SK-N-SH treated with all-trans-retinoic acid at 6 μM for 48 hours (cell line): ENCODE measurements around the gene MED1.
A peak's percentile ranks its signal among the peaks of the same experiment; 100 is the strongest.

Experiments
- ATAC-seq: fragments of 200-7000 bp; cut with Tn5 transposase; 3 replicates; pipeline ENCODE4 v1.9.1; 2020; ENCODE audit warnings: mild to moderate bottlenecking, moderate library complexity
- ARNTL ChIP-seq: fragments of 450-650 bp; formaldehyde crosslinking; IDR thresholded peaks from 2 replicates; pipeline ENCODE4 v1.5.0; 2020; ENCODE audit warnings: low read depth, mild to moderate bottlenecking, moderate library complexity, borderline replicate concordance
- BACH2 ChIP-seq: fragments of 250-450 bp; sonication (Bioruptor Pico); IDR thresholded peaks from 2 replicates; pipeline ENCODE4 v1.9.0; 2021; ENCODE audit warnings: mild to moderate bottlenecking, borderline replicate concordance
- CSDC2 ChIP-seq: fragments of 250-450 bp; sonication (Bioruptor Pico); IDR thresholded peaks from 2 replicates; pipeline ENCODE4 v1.5.0; 2020; ENCODE audit warnings: mild to moderate bottlenecking, moderate library complexity
- CSRNP3 ChIP-seq: fragments of 250-450 bp; sonication (Bioruptor Pico); IDR thresholded peaks from 2 replicates; pipeline ENCODE4 v1.5.1; 2021; ENCODE audit warnings: mild to moderate bottlenecking, moderate library complexity
- ESRRG ChIP-seq: fragments of 250-450 bp; sonication (Bioruptor Pico); IDR thresholded peaks from 2 replicates; pipeline ENCODE4 v1.6.1; 2021; ENCODE audit warnings: mild to moderate bottlenecking
- GLIS3 ChIP-seq: fragments of 250-450 bp; sonication (Bioruptor Pico); IDR thresholded peaks from 2 replicates; pipeline ENCODE4 v1.5.0; 2020; ENCODE audit warnings: mild to moderate bottlenecking, moderate library complexity
- ISL1 ChIP-seq: fragments of 250-450 bp; sonication (Bioruptor Pico); IDR thresholded peaks from 2 replicates; pipeline ENCODE4 v2.1.2; 2022; ENCODE audit warnings: mild to moderate bottlenecking, moderate library complexity
- OSR1 ChIP-seq: fragments of 250-450 bp; sonication (Bioruptor Pico); IDR thresholded peaks from 2 replicates; pipeline ENCODE4 v1.8.0; 2022; ENCODE audit warnings: moderate library complexity, mild to moderate bottlenecking, inconsistent platforms
- PATZ1 ChIP-seq: fragments of 250-450 bp; sonication (Bioruptor Pico); IDR thresholded peaks from 2 replicates; pipeline ENCODE4 v1.8.0; 2020; ENCODE audit warnings: mild to moderate bottlenecking, moderate library complexity, borderline replicate concordance
- POU6F1 ChIP-seq: fragments of 250-450 bp; sonication (Bioruptor Pico); IDR thresholded peaks from 2 replicates; pipeline ENCODE4 v1.8.0; 2021; ENCODE audit warnings: low read depth, mild to moderate bottlenecking, moderate library complexity, borderline replicate concordance
- PPARA ChIP-seq: fragments of 250-450 bp; sonication (Bioruptor Pico); IDR thresholded peaks from 2 replicates; pipeline ENCODE4 v1.5.0; 2020; ENCODE audit warnings: mild to moderate bottlenecking, borderline replicate concordance
- SNAI2 ChIP-seq: fragments of 250-450 bp; sonication (Bioruptor Pico); IDR thresholded peaks from 2 replicates; pipeline ENCODE4 v1.5.0; 2020; ENCODE audit warnings: mild to moderate bottlenecking, moderate library complexity
- TCF4 ChIP-seq: fragments of 250-450 bp; sonication (Bioruptor Pico); IDR thresholded peaks from 2 replicates; pipeline ENCODE4 v1.8.0; 2021; ENCODE audit warnings: mild to moderate bottlenecking, moderate library complexity, borderline replicate concordance
- TOX ChIP-seq: fragments of 250-450 bp; sonication (Bioruptor Pico); IDR thresholded peaks from 2 replicates; pipeline ENCODE4 v1.8.0; 2021; ENCODE audit warnings: mild to moderate bottlenecking, moderate library complexity, borderline replicate concordance
- ZC3H10 ChIP-seq: fragments of 250-450 bp; sonication (Bioruptor Pico); IDR thresholded peaks from 2 replicates; pipeline ENCODE4 v1.5.1; 2021; ENCODE audit warnings: mild to moderate bottlenecking, moderate library complexity
- ZFP3 ChIP-seq: fragments of 250-450 bp; sonication (Bioruptor Pico); IDR thresholded peaks from 2 replicates; pipeline ENCODE4 v1.5.0; 2020; ENCODE audit warnings: mild to moderate bottlenecking, moderate library complexity
- ZFP30 ChIP-seq: fragments of 450-650 bp; formaldehyde crosslinking; IDR thresholded peaks from 2 replicates; pipeline ENCODE4 v1.5.0; 2022; ENCODE audit warnings: mild to moderate bottlenecking, moderate library complexity
- ZNF565 ChIP-seq: fragments of 450-650 bp; formaldehyde crosslinking; conservative IDR thresholded peaks from 2 replicates; pipeline ENCODE4 v1.5.0; 2020; ENCODE audit warnings: low read depth, mild to moderate bottlenecking, moderate library complexity
- ZNF70 ChIP-seq: fragments of 450-650 bp; formaldehyde crosslinking; IDR thresholded peaks from 2 replicates; pipeline ENCODE4 v1.5.0; 2020; ENCODE audit warnings: mild to moderate bottlenecking, moderate library complexity
- ZNF8 ChIP-seq: fragments of 450-650 bp; formaldehyde crosslinking; IDR thresholded peaks from 2 replicates; pipeline ENCODE4 v1.5.0; 2020; ENCODE audit warnings: mild to moderate bottlenecking, moderate library complexity

The MED1 gene

GRCh38 chr17:39406951-39407350 is 44.1 kb downstream of the MED1 start:
- no peak for TF ChIP-seq PPARA (CRISPR knock-in tag)
- no peak for TF ChIP-seq ZNF70 (CRISPR knock-in tag)
- TF ChIP-seq ZNF565 (CRISPR knock-in tag), result no peak
- TF ChIP-seq TCF4, result no peak
- TF ChIP-seq POU6F1 (CRISPR knock-in tag), result no peak
- TF ChIP-seq OSR1 (CRISPR knock-in tag), result no peak
- no peak for TF ChIP-seq ESRRG (CRISPR knock-in tag)
- TF ChIP-seq CSDC2 (CRISPR knock-in tag), result no peak
- TF ChIP-seq BACH2, result no peak
- TF ChIP-seq ZNF8 (CRISPR knock-in tag), result no peak
- TF ChIP-seq GLIS3 (CRISPR knock-in tag), result no peak
- no peak for TF ChIP-seq ARNTL (CRISPR knock-in tag)
- TF ChIP-seq ZFP30, result no peak
- no peak for TF ChIP-seq PATZ1 (CRISPR knock-in tag)
- TF ChIP-seq ZC3H10 (CRISPR knock-in tag), result no peak
- TF ChIP-seq SNAI2 (CRISPR knock-in tag), result no peak

GRCh38 chr17:39405436-39405835 is 45.6 kb downstream of the MED1 start:
- ATAC-seq, result no peak
- TF ChIP-seq OSR1 (CRISPR knock-in tag), result no peak
- TF ChIP-seq PATZ1 (CRISPR knock-in tag), result no peak
- no peak for TF ChIP-seq ISL1
- TF ChIP-seq ZC3H10 (CRISPR knock-in tag), result no peak
- no peak for TF ChIP-seq TCF4
- TF ChIP-seq ZNF8 (CRISPR knock-in tag), result no peak
- no peak for TF ChIP-seq ESRRG (CRISPR knock-in tag)
- no peak for TF ChIP-seq ARNTL (CRISPR knock-in tag)
- TF ChIP-seq POU6F1 (CRISPR knock-in tag), result no peak
- TF ChIP-seq ZFP3 (CRISPR knock-in tag), result no peak
- no peak for TF ChIP-seq CSRNP3 (CRISPR knock-in tag)
- no peak for TF ChIP-seq SNAI2 (CRISPR knock-in tag)

More at GRCh38 chr17:39406951-39407350, 44.1 kb downstream of the MED1 start:
- no peak for ATAC-seq

GRCh38 chr17:39404542-39405378 is 46.3 kb downstream of the MED1 start:
- TF ChIP-seq TOX (CRISPR knock-in tag), result no peak
- 0 out of 2 replicates have a peak, but pooled peaks have one; percentile 28 for TF ChIP-seq PATZ1 (CRISPR knock-in tag)
- peak; percentile 19; the same call in 1 of the 3 replicates for ATAC-seq
